HepG2 (cell line): ENCODE measurements around the gene ORMDL2. TPM values are rescaled to one million over a fixed set of nuclear protein-coding genes. Genes with fewer than 3 reads are reported as not detected.

ENCODE experiments used
- ARID2 ChIP-seq: sonication (generic); formaldehyde crosslinking; IDR thresholded peaks from 2 replicates; pipeline ENCODE4 v1.8.1; 2022; ENCODE audit warnings: mild to moderate bottlenecking, missing genetic modification reagents, borderline replicate concordance
- CREM ChIP-seq, 2 experiments: sonication (generic) in 1 of 2; formaldehyde crosslinking in 1 of 2; IDR thresholded peaks; 2 replicates each; pipeline versions ENCODE4 v1.4.0 to v1.6.1; 2016 to 2020; ENCODE audit warnings: antibody characterized with exemption in 1 of 2, mild to moderate bottlenecking in 1 of 2, missing genetic modification reagents in 1 of 2
- NFE2L1 ChIP-seq: sonication (generic); formaldehyde crosslinking; IDR thresholded peaks from 2 replicates; pipeline ENCODE4 v1.4.0; 2020; ENCODE audit warnings: missing genetic modification reagents, mild to moderate bottlenecking, borderline replicate concordance
- PRPF4 ChIP-seq: fragments of 200-400 bp; formaldehyde crosslinking; IDR thresholded peaks from 2 replicates; pipeline ENCODE4 v1.6.1; 2016; ENCODE audit warnings: low read length, low read depth; ENCODE audit not compliant: poor library complexity, severe bottlenecking
- RFXANK ChIP-seq: IDR thresholded peaks from 2 replicates; pipeline ENCODE4 v1.6.1; 2016
- SIN3B ChIP-seq: fragments of 150-350 bp; IDR thresholded peaks from 2 replicates; pipeline ENCODE4 v1.6.1; 2014; ENCODE audit warnings: low read length
- TAF15 ChIP-seq: fragments of 200-400 bp; formaldehyde crosslinking; IDR thresholded peaks from one replicate; pipeline ENCODE4 v1.6.1; 2018; ENCODE audit warnings: mild to moderate bottlenecking, low read depth, low read length; ENCODE audit not compliant: poor library complexity, severe bottlenecking
- ZNF224 ChIP-seq: sonication (generic); formaldehyde crosslinking; IDR thresholded peaks from 2 replicates; pipeline ENCODE4 v1.5.0; 2020; ENCODE audit warnings: mild to moderate bottlenecking, missing genetic modification reagents
- ZNF879 ChIP-seq: sonication (generic); formaldehyde crosslinking; IDR thresholded peaks from 2 replicates; pipeline ENCODE4 v1.8.1; 2023; ENCODE audit warnings: missing genetic modification reagents
- ZSCAN20 ChIP-seq: sonication (generic); formaldehyde crosslinking; IDR thresholded peaks from 2 replicates; pipeline ENCODE4 v1.4.0; 2020; ENCODE audit warnings: missing genetic modification reagents, mild to moderate bottlenecking, borderline replicate concordance
- polyA plus RNA-seq, 8 experiments: library from polyadenylated mRNA; depleted of rRNA in 3 of 8; stranded (reverse) in 7 of 8; unstranded in 1 of 8; fragments of >200 nt; fragmentation: Illumina TruSeq in 4 of 8; extraction: Trizol in 4 of 8; gene quantifications; 2 replicates each; pipeline versions ENCODE4 v1.2.1 to v1.2.3, GENCODE V29; 2011 to 2016; ENCODE audit warnings: low read depth in 4 of 8, missing spikeins in 1 of 8, mixed read lengths in 1 of 8; ENCODE audit not compliant: insufficient read depth in 1 of 8
- total RNA-seq, 5 experiments: library from RNA; depleted of rRNA; stranded (reverse); fragments of >200 nt; fragmentation: Illumina TruSeq; extraction: Trizol; gene quantifications; 2 replicates each; pipeline ENCODE4 v1.2.3, GENCODE V29; 2016; ENCODE audit warnings: low read depth in 1 of 5
- TF ChIP-seq, protein P1 (sequence below): sonication (generic); formaldehyde crosslinking; IDR thresholded peaks from 2 replicates; pipeline ENCODE4 v1.5.1; 2020; ENCODE audit warnings: mild to moderate bottlenecking, missing genetic modification reagents, borderline replicate concordance
- TF ChIP-seq, protein P2 (sequence below): sonication (generic); formaldehyde crosslinking; IDR thresholded peaks from 2 replicates; pipeline ENCODE4 v1.5.0; 2020; ENCODE audit warnings: mild to moderate bottlenecking, missing genetic modification reagents
- TF ChIP-seq, protein P3 (sequence below): sonication (generic); formaldehyde crosslinking; IDR thresholded peaks from 2 replicates; pipeline ENCODE4 v1.5.0; 2020; ENCODE audit warnings: missing genetic modification reagents
- TF ChIP-seq, protein P4 (sequence below): IDR thresholded peaks from 2 replicates; pipeline ENCODE4 v1.6.1; 2012; ENCODE audit warnings: low read depth, low read length, improper control_type of control experiment

Gene ORMDL2
- total and polyA plus RNA-seq, 2 of the 13 experiments (the other 11 are each of a cell fraction or from before 2014, with no cell fraction given) = 24.0 to 28.6 TPM

GRCh38 chr12:55817345-55818139 lies at the start of gene ORMDL2, which contains the start of gene SARNP (continued):
- TF ChIP-seq, protein P1, sequence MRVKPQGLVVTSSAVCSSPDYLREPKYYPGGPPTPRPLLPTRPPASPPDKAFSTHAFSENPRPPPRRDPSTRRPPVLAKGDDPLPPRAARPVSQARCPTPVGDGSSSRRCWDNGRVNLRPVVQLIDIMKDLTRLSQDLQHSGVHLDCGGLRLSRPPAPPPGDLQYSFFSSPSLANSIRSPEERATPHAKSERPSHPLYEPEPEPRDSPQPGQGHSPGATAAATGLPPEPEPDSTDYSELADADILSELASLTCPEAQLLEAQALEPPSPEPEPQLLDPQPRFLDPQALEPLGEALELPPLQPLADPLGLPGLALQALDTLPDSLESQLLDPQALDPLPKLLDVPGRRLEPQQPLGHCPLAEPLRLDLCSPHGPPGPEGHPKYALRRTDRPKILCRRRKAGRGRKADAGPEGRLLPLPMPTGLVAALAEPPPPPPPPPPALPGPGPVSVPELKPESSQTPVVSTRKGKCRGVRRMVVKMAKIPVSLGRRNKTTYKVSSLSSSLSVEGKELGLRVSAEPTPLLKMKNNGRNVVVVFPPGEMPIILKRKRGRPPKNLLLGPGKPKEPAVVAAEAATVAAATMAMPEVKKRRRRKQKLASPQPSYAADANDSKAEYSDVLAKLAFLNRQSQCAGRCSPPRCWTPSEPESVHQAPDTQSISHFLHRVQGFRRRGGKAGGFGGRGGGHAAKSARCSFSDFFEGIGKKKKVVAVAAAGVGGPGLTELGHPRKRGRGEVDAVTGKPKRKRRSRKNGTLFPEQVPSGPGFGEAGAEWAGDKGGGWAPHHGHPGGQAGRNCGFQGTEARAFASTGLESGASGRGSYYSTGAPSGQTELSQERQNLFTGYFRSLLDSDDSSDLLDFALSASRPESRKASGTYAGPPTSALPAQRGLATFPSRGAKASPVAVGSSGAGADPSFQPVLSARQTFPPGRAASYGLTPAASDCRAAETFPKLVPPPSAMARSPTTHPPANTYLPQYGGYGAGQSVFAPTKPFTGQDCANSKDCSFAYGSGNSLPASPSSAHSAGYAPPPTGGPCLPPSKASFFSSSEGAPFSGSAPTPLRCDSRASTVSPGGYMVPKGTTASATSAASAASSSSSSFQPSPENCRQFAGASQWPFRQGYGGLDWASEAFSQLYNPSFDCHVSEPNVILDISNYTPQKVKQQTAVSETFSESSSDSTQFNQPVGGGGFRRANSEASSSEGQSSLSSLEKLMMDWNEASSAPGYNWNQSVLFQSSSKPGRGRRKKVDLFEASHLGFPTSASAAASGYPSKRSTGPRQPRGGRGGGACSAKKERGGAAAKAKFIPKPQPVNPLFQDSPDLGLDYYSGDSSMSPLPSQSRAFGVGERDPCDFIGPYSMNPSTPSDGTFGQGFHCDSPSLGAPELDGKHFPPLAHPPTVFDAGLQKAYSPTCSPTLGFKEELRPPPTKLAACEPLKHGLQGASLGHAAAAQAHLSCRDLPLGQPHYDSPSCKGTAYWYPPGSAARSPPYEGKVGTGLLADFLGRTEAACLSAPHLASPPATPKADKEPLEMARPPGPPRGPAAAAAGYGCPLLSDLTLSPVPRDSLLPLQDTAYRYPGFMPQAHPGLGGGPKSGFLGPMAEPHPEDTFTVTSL (CRISPR knock-in tag) = no peak
- TF ChIP-seq TAF15 (no peak), ZNF224 (no peak), RFXANK (CRISPR knock-in tag) (0 out of 2 replicates have a peak, but pooled peaks have one; percentile 75), ZNF879 (CRISPR knock-in tag) (no peak), NFE2L1 (CRISPR knock-in tag) (no peak), CREM (IDR thresholded peaks at IDR 0.05) (peak; percentile 88), CREM (CRISPR knock-in tag; IDR thresholded peaks at IDR 0.05) (no peak), PRPF4 (no peak), ARID2 (CRISPR knock-in tag) (0 out of 2 replicates have a peak, but pooled peaks have one; percentile 45), SIN3B (no peak), ZSCAN20 (CRISPR knock-in tag) (no peak)
- TF ChIP-seq, protein P2, sequence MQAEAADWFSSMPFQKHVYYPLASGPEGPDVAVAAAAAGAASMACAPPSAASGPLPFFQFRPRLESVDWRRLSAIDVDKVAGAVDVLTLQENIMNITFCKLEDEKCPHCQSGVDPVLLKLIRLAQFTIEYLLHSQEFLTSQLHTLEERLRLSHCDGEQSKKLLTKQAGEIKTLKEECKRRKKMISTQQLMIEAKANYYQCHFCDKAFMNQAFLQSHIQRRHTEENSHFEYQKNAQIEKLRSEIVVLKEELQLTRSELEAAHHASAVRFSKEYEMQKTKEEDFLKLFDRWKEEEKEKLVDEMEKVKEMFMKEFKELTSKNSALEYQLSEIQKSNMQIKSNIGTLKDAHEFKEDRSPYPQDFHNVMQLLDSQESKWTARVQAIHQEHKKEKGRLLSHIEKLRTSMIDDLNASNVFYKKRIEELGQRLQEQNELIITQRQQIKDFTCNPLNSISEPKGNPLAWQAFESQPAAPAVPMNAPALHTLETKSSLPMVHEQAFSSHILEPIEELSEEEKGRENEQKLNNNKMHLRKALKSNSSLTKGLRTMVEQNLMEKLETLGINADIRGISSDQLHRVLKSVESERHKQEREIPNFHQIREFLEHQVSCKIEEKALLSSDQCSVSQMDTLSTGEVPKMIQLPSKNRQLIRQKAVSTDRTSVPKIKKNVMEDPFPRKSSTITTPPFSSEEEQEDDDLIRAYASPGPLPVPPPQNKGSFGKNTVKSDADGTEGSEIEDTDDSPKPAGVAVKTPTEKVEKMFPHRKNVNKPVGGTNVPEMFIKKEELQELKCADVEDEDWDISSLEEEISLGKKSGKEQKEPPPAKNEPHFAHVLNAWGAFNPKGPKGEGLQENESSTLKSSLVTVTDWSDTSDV (CRISPR knock-in tag) = no peak
- TF ChIP-seq, protein P3, sequence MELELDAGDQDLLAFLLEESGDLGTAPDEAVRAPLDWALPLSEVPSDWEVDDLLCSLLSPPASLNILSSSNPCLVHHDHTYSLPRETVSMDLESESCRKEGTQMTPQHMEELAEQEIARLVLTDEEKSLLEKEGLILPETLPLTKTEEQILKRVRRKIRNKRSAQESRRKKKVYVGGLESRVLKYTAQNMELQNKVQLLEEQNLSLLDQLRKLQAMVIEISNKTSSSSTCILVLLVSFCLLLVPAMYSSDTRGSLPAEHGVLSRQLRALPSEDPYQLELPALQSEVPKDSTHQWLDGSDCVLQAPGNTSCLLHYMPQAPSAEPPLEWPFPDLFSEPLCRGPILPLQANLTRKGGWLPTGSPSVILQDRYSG (CRISPR knock-in tag) = no peak
- TF ChIP-seq, protein P4, sequence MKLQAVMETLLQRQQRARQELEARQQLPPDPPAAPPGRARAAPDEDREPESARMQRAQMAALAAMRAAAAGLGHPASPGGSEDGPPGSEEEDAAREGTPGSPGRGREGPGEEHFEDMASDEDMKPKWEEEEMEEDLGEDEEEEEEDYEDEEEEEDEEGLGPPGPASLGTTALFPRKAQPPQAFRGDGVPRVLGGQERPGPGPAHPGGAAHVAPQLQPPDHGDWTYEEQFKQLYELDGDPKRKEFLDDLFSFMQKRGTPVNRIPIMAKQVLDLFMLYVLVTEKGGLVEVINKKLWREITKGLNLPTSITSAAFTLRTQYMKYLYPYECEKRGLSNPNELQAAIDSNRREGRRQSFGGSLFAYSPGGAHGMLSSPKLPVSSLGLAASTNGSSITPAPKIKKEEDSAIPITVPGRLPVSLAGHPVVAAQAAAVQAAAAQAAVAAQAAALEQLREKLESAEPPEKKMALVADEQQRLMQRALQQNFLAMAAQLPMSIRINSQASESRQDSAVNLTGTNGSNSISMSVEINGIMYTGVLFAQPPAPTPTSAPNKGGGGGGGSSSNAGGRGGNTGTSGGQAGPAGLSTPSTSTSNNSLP = no peak
